Sigmoid colon (tissue), 3 donors: ENCODE data around the gene S100A14.

Experiments used
- POLR2A ChIP-seq, 2 donors: fragments of 450-650 bp; IDR thresholded peaks; one replicate each; pipeline ENCODE4 v1.6.1; 2016; ENCODE audit warnings: antibody characterized with exemption in 2 of 2, mild to moderate bottlenecking in 2 of 2, moderate library complexity in 2 of 2
- TF ChIP-seq, protein P1 (sequence below), 4 experiments: fragments of 450-650 bp in 3 of 4; fragments of 200-600 bp in 1 of 4; IDR thresholded peaks; one replicate each; pipeline ENCODE4 v1.5.1; 2016 to 2019; ENCODE audit warnings: antibody characterized with exemption in 4 of 4, mild to moderate bottlenecking in 3 of 4, moderate library complexity in 2 of 4

DNA sequence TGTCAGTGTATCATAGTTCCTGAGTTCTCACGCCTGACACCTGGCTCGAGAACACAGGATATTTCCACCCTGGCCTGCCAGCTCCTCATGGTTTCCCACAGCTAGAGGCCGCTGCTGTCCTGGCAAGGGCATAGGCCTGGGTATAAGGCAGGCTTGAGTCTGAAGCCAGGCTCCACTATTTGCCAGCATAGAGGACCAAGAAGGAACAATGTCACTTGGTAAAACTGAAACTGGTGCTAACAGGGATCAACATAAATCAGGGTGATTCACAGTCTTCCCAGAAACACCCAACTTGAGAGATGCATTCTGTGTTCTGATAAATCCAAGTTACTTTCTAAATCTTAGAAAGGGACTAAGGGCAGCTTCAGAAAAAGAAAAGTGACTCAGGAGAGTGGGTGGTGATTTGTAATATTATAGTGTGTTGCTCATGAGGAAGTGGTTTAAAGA, 43.5 kb downstream of the S100A14 start:
- TF ChIP-seq, protein P1, sequence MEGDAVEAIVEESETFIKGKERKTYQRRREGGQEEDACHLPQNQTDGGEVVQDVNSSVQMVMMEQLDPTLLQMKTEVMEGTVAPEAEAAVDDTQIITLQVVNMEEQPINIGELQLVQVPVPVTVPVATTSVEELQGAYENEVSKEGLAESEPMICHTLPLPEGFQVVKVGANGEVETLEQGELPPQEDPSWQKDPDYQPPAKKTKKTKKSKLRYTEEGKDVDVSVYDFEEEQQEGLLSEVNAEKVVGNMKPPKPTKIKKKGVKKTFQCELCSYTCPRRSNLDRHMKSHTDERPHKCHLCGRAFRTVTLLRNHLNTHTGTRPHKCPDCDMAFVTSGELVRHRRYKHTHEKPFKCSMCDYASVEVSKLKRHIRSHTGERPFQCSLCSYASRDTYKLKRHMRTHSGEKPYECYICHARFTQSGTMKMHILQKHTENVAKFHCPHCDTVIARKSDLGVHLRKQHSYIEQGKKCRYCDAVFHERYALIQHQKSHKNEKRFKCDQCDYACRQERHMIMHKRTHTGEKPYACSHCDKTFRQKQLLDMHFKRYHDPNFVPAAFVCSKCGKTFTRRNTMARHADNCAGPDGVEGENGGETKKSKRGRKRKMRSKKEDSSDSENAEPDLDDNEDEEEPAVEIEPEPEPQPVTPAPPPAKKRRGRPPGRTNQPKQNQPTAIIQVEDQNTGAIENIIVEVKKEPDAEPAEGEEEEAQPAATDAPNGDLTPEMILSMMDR (IDR thresholded peaks at IDR 0.05) = peak; percentile 64 to 89 (median 84)
- TF ChIP-seq POLR2A (IDR thresholded peaks at IDR 0.05) = no peak
